ENCODE results near the gene ALX3.

- TF ChIP-seq CTCF (conservative IDR thresholded peaks at IDR 0.05; ENCODE audit: low read depth, low read length) (no peak), RAD21 (IDR thresholded peaks at IDR 0.05; ENCODE audit: low read length) (no peak), POLR2A (IDR thresholded peaks at IDR 0.05; ENCODE audit: low read depth, low read length) (no peak)
Observed at GRCh38 chr1:110034040-110034450, 36.4 kb downstream of the ALX3 start.
